Heart left ventricle (tissue), 16 donors: ENCODE results near the gene MVB12A. TPM values are rescaled to one million over a fixed set of nuclear protein-coding genes. Genes with fewer than 3 reads are reported as not detected.

ENCODE experiments used
- ATAC-seq, 4 donors: fragments of 200-7000 bp; cut with Tn5 transposase; one replicate each; pipeline ENCODE4 v1.9.1; 2020 to 2022; ENCODE audit warnings: moderate library complexity in 4 of 4, mild to moderate bottlenecking in 3 of 4, moderate number of reproducible peaks in 1 of 4
- DNase-seq, 5 donors: peaks; one replicate each; pipeline ENCODE4 v3.0.0-alpha.2; 2020
- H3K27ac ChIP-seq, 12 donors: fragments of 200-600 bp; sonication (generic) in 4 of 12; one replicate each; pipeline versions ENCODE4 v1.5.0 to v1.8.0; 2016 to 2022; ENCODE audit warnings: mild to moderate bottlenecking in 2 of 12
- H3K27me3 ChIP-seq, 9 donors: fragments of 200-600 bp; sonication (generic) in 2 of 9; one replicate each; pipeline versions ENCODE4 v1.5.1 to v1.8.0; 2016 to 2022; ENCODE audit warnings: mild to moderate bottlenecking in 3 of 9
- H3K36me3 ChIP-seq, 9 donors: fragments of 200-600 bp; sonication (generic) in 2 of 9; one replicate each; pipeline versions ENCODE4 v1.5.0 to v1.8.0; 2018 to 2022; ENCODE audit warnings: mild to moderate bottlenecking in 2 of 9
- H3K4me1 ChIP-seq, 12 donors: fragments of 200-600 bp; sonication (generic) in 4 of 12; one replicate each; pipeline versions ENCODE4 v1.5.0 to v1.8.0; 2016 to 2022; ENCODE audit warnings: mild to moderate bottlenecking in 3 of 12
- H3K4me3 ChIP-seq, 12 donors: fragments of 200-600 bp; sonication (generic) in 4 of 12; one replicate each; pipeline versions ENCODE4 v1.5.0 to v1.8.0; 2017 to 2022; ENCODE audit warnings: mild to moderate bottlenecking in 9 of 12, moderate library complexity in 4 of 12
- H3K9me3 ChIP-seq, 12 donors: fragments of 200-600 bp; sonication (generic) in 4 of 12; one replicate each; pipeline versions ENCODE4 v1.5.0 to v1.8.0; 2016 to 2022; ENCODE audit warnings: mild to moderate bottlenecking in 1 of 12
- POLR2A ChIP-seq, 2 donors: fragments of 450-650 bp; IDR thresholded peaks; one replicate each; pipeline ENCODE4 v1.6.1; 2017; ENCODE audit warnings: antibody characterized with exemption in 2 of 2, mild to moderate bottlenecking in 2 of 2, moderate library complexity in 2 of 2
- WGBS, 4 donors: extraction: QIAGEN DNeasy Blood & Tissue Kit in 2 of 4; methylation state at CpG; one replicate each; pipeline versions ENCODE4 v1.1.5 to v1.1.7; 2013 to 2018; 5-methylcytosine and 5-hydroxymethylcytosine counted together
- intact Hi-C, 10 donors: fragments of 100-400 bp; cut with DNase I; formaldehyde crosslinking; loops; one replicate each; pipeline versions ENCODE4 v1.11.1 to v1.14.2; 2022
- polyA plus RNA-seq, 2 donors: library from polyadenylated mRNA; stranded (reverse); fragments of 200-250 nt; gene quantifications; one replicate each; pipeline ENCODE4 v1.2.3, GENCODE V29; 2013
- total RNA-seq, 9 donors: library from RNA; depleted of rRNA in 2 of 9; stranded (reverse); fragments of >200 nt in 2 of 9; fragmentation: NEBNext Ultra II Directional in 3 of 9; extraction: Animal tissue kit (Norgen Biotek cat#: 25700) in 3 of 9; gene quantifications; one replicate each; pipeline versions ENCODE4 v1.1.0 to v1.2.4, GENCODE V29; 2016 to 2023
- TF ChIP-seq, protein P1 (sequence below), 12 donors: fragments of 200-600 bp; sonication (generic) in 4 of 12; IDR thresholded peaks; one replicate each; pipeline versions ENCODE4 v1.5.0 to v1.8.0; 2018 to 2022; ENCODE audit warnings: antibody characterized with exemption in 12 of 12, mild to moderate bottlenecking in 5 of 12
- donor health status: ischemic (EF 13 %, LVEDD 7.1; RV severe dilation, severe dysfunction).
- donor health status: healthy with polysubstance abuse.
- donor health status: DM: no; HTN: yes; CAD: no.
- donor health status: DM: no; HTN: no; CAD: no.
- donor health status: ischemic (EF 25% LVEDD 6.9; RV normal size, moderate dysfunction).
- donor health status: ischemic (EF 25% LVEDD 5.7; RV mildly dilated, moderate dysfunction).
- donor health status: healthy.
- donor health status: DM: yes; HTN: yes; CAD: no.
- donor health status: ischemic (EF 35%, LVEDD 5.7; RV mildly dilated, moderate dysfunction).
- donor health status: nonischemic (EF 11% LVEDD 7.7; RV severe dilation, severe dysfunction).
- donor health status: DM: yes; HTN: yes; CAD: no.
- donor health status: PGD.
- donor health status: ischemic (EF 29% LVEDD 5.4; RV normal size, mild dysfunction).
- donor health status: nonischemic (EF 23%, LVEDD 6.1; RV moderate dilation, normal function).

MVB12A gene
- total and polyA plus RNA-seq, 11 donors: 11.8 to 46.5 (median 21.3) TPM

DNA sequence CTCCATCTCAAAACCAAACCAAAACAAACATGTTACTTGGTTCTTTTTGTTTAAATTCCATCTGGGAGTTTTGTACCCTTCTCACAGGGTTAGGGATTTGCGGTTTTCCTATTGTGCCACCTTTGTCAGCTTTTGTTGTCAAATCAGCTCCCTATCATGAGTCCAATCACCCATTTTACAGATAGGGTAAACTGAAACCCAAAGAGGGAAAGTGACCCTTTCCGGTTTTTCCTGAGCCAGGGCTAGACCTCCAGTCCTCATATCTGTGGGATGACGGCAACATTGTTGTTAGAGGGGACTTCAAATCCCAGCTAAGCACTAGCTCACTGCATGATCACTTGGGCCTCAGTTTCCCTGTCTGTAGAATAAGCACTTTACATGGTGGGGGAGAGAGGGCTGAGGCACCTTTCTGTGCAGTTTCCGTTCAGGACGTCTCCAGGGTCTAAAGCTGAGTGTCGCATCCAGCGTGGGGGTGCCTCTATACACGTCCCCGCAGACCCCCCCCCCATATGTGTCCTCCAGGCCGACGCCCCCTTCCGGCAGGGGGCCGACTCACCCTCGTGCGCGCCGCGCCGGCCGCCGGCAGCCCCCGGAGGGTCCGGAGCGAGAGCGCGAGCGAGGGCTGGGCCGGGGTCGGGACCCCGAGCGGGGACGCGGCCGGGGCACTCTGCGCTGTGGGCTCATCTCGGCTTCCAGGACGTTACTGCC lies 29.7 kb upstream of the MVB12A start:
- DNase-seq (peak in 1 of 5 donors; percentile 66), ATAC-seq (peak in 1 of 4 donors; percentile 2)
- WGBS, 4 donors: 8 to 11% (median 9%) methylated on average over 27 to 37 of the region's 37 CpGs
- intact Hi-C loops: loop anchor here in 9 of 10 donors (1.0 to 10.0 kb wide), 6 partner anchors 44 to 98 kb away; partner anchors contain the start of gene NXNL1 (in 2 of the 9)
- peaks cover 0 to 15% (median 2%) of the 10 kb centered on the region in 12 donors for H3K9me3 ChIP-seq
- H3K4me1 ChIP-seq: peaks cover 2 to 41% (median 17%) of the 10 kb centered on the region in 12 donors
- H3K27me3 ChIP-seq: peaks cover 0 to 16% (median 7%) of the 10 kb centered on the region in 9 donors
- peak overlapping the region in 3 of 12 donors; percentile 7 to 28 (median 7) for H3K27ac ChIP-seq
- H3K36me3 ChIP-seq: no peaks in the 10 kb centered on the region
- TF ChIP-seq, protein P1, sequence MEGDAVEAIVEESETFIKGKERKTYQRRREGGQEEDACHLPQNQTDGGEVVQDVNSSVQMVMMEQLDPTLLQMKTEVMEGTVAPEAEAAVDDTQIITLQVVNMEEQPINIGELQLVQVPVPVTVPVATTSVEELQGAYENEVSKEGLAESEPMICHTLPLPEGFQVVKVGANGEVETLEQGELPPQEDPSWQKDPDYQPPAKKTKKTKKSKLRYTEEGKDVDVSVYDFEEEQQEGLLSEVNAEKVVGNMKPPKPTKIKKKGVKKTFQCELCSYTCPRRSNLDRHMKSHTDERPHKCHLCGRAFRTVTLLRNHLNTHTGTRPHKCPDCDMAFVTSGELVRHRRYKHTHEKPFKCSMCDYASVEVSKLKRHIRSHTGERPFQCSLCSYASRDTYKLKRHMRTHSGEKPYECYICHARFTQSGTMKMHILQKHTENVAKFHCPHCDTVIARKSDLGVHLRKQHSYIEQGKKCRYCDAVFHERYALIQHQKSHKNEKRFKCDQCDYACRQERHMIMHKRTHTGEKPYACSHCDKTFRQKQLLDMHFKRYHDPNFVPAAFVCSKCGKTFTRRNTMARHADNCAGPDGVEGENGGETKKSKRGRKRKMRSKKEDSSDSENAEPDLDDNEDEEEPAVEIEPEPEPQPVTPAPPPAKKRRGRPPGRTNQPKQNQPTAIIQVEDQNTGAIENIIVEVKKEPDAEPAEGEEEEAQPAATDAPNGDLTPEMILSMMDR (IDR thresholded peaks at IDR 0.05): peak in 2 of 12 donors; percentile 12 to 13
- TF ChIP-seq POLR2A (IDR thresholded peaks at IDR 0.05): no peak
- H3K4me3 ChIP-seq: peak overlapping the region; percentile 8 to 70 (median 50)

DNA sequence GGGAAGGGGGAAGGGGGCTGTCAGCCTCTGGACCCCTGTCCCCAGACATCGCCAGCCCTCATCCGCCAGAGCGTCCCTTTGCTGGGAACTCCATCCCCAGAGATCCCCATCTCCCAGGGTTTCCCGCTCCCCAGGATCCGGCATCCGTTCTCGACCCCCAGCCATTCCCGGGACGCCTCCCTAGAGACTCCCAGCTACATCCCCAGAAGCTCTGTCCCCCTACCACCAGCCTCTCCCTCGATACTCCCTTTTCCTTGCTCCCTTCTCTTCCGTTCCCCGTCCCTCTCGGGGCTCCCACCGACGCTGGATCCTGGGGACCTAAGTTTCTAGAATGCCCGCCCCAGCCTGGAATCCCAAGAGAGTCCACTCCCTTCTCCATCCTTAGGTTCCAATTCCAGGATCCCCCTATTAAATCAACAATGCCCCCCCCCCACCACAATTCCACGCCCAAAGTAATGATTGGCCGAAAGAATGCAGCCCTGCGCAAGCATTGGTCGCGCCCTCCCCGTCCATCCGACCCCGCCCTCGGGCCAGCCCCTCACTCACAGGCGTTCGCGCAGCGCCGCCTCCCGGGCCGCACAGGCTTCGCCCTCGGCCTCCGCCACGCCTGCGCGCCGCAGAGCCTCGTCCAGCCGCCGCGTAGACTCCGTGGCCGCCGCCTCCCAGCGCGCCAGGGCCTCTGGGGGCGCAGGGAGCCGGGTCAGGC lies 29.0 kb upstream of the MVB12A start:
- Histone ChIP-seq H3K27ac (peak overlapping the region in 4 of 12 donors; percentile 3 to 28 (median 7)), H3K36me3 (no peaks in the 10 kb centered on the region), H3K4me3 (peak overlapping the region; percentile 8 to 70 (median 50)), H3K27me3 (peaks cover 0 to 16% (median 7%) of the 10 kb centered on the region in 9 donors), H3K9me3 (peaks cover 0 to 15% (median 2%) of the 10 kb centered on the region in 12 donors), H3K4me1 (peaks cover 2 to 44% (median 17%) of the 10 kb centered on the region in 12 donors)
- WGBS, 4 donors: 0 to 2% (median 1%) methylated on average over 36 to 50 of the region's 50 CpGs
- peak in 1 of 2 donors; percentile 36 for TF ChIP-seq POLR2A (IDR thresholded peaks at IDR 0.05)
- TF ChIP-seq, protein P1 (IDR thresholded peaks at IDR 0.05): peak; percentile 45 to 88 (median 79)
- ATAC-seq: peak; percentile 91 to 99 (median 98)
- intact Hi-C loops: loop anchor here in 7 of 10 donors (1.0 to 10.0 kb wide), 4 partner anchors 45 to 98 kb away; partner anchors contain the start of gene NXNL1 (in 2 of the 7)
- peak; percentile 93 to 96 (median 94) for DNase-seq

DNA sequence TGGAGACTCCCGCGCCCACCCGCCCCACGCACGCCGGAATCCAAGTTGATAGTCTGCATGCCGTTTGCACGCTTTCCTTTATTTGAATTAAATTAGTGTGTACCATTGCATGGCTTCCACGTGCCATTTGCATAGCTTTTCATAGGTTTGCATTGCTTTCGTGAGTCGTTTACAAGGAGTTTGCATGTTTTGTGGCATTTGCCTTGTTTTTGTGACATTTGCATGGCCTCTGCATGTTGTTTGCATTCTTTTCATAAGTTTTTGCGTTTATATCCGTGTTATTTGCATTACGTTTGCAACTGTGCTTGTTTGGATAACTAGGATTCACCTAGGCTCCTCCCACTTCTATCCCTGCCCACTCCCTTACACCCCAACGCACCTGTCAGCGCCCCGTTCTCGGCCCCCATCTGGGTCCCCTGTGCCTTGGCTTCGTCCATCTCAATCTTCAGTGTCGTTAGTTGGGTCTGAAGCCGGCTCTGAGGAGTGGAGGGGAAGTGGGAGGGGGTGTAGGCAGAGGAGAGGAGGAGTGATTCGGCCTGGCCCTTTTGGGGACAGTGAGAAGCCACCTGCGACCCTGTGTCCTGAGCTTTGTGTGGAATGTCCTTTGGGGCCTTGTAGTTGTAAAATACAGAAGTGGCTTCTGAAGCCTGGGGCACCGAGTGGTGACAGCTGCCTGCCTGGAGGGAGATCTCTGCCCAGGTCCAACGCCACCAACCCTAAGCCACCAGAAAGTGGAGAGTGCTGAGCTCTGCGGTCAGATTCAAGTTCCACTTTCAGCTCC lies 28.3 kb upstream of the MVB12A start:
- intact Hi-C loops: loop anchor here in 7 of 10 donors (2.0 to 10.0 kb wide), 3 partner anchors 73 to 99 kb away; partner anchors contain the start of gene NXNL1 (in 2 of the 7)
- H3K27me3 ChIP-seq: peaks cover 0 to 16% (median 7%) of the 10 kb centered on the region in 9 donors
- H3K9me3 ChIP-seq: peaks cover 0 to 15% (median 2%) of the 10 kb centered on the region in 12 donors
- H3K36me3 ChIP-seq: no peaks in the 10 kb centered on the region
- 9 to 15% (median 11%) methylated on average over 23 to 26 of the region's 26 CpGs for WGBS, 4 donors
- TF ChIP-seq POLR2A (IDR thresholded peaks at IDR 0.05): no peak
- TF ChIP-seq, protein P1 (IDR thresholded peaks at IDR 0.05): peak in 4 of 12 donors; percentile 1 to 14 (median 2)
- DNase-seq: no peak
- peak overlapping the region in 11 of 12 donors; percentile 29 to 70 (median 51) for H3K4me3 ChIP-seq
- ATAC-seq: no peak
- peak overlapping the region in 2 of 12 donors; percentile 3 to 35 for H3K27ac ChIP-seq
- peaks cover 2 to 44% (median 15%) of the 10 kb centered on the region in 12 donors for H3K4me1 ChIP-seq
